ENCODE data around the gene MAGI3.

DNA sequence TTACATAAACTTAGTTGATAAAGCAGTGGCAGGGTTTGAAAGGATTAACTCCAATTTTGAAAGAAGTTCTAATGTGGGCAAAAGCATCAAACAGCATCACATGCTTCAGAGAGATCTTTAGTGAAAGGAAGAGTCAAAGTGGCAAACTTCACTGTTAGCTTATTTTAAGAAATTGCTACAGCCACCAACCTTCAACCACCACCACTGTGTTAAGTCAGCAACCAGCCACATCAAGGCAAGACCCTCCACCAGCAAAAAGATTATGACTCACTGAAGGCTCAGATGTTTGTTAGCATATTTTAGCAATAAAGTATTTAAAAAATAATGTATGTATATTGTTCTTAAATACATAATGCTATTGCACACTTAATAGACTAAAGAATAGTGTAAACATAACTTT lies 21.3 kb upstream of the MAGI3 start:
- no peak for TF ChIP-seq YY1 (IDR thresholded peaks at IDR 0.05; ENCODE audit: low read depth)
- TF ChIP-seq, protein P1, sequence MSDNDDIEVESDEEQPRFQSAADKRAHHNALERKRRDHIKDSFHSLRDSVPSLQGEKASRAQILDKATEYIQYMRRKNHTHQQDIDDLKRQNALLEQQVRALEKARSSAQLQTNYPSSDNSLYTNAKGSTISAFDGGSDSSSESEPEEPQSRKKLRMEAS (IDR thresholded peaks at IDR 0.05): no peak
- no peak for TF ChIP-seq EP300 (IDR thresholded peaks at IDR 0.05; ENCODE audit: borderline replicate concordance)
- TF ChIP-seq FOXM1 (IDR thresholded peaks at IDR 0.05; ENCODE audit: borderline replicate concordance, low read depth): no peak

Measured in Ishikawa (cell line).